Endometrium (tissue), 2 donors: ENCODE results near the gene XXYLT1.
"Not testable (repeated sequence)": the region's sequence is repeated elsewhere in the genome, so short reads cannot be mapped to it uniquely, and the experiment has no call there.

Source experiments
- FAIRE-seq: peaks from 2 replicates; lab custom pipeline; 2012; peaks lifted over from hg19 to GRCh38; lab: Jason Lieb, UNC
- donor health status: control.
- donor health status: control.

Gene XXYLT1

DNA sequence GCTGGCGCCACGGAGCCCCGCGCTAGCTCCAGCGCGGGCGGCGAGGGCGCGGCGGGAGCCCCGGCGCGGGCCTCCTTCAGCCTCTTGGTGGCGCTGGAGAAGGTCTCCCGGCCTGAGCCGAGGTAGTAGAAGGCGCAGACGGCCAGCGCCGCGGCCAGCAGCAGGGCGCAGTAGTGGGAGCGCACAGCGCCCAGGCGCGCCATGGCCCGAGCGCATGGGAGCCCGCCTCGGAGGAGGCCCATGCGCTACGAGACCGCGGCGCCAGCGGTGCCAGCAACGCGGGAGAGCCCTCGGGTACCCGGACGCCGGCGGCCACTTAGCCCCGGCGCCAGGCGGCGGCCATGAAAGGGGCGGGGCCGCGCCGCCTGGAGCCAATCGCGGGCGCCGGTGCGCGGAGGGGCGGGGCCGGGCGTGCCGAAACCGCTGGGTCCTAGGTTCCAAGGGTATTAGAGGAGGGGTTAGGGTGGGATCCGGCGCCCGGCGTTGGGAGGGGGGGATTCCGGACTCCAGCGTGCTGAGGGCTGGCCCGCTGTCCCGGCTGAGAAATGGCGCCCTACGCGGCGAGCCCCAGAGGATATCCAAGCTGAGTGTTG is at the start of gene XXYLT1:
Gene XXYLT1 (minus strand): TSS at position 343 of the 593 bp plus-strand sequence. CDS start 101 bp downstream, at position 242.
- FAIRE-seq: no peak

GRCh38 chr3:195319060-195319459 is 48.1 kb upstream of the XXYLT1 start:
- FAIRE-seq: no peak

DNA sequence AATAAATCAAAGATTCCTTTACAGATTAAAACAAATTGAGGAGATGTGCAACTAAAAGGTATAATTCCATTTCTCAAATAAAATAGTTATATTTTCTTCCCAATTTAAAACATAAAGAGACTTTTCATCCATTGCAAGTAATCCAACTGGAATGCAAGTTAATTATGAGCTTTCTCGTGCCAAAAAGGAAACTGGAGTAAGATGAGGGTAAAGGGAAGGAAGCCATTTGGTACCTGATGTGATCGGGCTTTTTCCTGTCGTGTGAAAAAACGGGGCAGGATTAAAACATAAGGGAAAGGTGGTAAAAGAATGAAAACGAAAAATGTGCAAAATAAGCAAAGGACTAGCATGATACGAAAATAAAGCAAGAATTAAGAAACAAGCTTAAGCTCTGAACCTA is 41.8 kb upstream of the XXYLT1 start:
- no peak for FAIRE-seq

DNA sequence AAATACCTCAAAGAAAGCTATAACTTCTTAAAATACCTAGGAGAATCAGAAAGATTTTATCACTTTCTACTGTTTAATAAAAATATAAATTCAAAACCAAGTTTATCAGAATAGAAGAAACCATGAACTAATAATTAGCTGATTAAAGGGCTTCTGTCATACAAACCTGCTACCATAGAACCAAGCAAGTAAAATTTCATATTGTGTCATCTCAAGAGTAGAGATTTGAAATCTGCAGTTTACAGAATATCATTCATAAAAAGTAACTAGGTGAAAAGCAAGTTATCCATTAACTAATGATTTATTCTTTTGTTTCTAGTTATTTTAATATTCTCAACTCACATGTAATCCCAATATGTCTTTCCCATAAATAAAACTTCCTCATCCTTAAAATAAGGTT is 36.8 kb upstream of the XXYLT1 start:
- no peak for FAIRE-seq

DNA sequence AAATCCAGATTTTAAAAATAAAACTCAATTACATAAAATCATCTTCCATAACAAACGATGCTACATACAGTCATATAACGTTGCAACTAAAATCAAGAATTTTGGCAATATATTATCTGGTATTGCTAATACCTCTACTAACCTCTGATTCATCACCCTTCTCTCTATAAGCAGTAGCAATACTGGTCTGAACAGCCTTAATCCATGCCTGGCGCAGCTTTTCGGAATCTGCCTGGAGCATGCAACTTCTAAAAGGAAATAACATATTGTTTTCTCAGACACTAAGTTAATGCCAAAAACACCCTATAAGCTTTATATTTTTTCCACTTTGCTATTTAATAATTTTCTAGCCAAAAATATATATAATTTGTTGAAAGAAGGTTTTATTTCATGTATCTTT is 35.4 kb upstream of the XXYLT1 start:
- FAIRE-seq: no peak

DNA sequence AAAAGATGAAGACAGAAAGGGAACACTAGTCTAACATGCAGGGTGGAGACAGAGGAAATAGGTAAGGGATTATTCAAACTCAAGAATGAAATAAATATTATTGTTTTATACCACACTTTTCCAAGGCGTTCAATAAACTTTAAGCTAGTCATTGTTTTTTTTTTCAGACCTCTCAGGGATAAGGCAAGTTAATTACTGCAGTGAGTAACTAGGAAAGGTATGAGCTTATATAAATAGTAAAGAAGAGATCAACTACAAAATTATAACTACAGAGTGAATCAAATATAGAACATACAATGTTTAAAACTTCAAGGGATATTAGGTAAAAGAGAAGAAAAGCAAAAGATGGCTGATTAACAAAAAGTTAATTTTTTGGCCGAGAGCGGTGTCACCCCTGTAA is 31.5 kb upstream of the XXYLT1 start:
- FAIRE-seq: no peak

DNA sequence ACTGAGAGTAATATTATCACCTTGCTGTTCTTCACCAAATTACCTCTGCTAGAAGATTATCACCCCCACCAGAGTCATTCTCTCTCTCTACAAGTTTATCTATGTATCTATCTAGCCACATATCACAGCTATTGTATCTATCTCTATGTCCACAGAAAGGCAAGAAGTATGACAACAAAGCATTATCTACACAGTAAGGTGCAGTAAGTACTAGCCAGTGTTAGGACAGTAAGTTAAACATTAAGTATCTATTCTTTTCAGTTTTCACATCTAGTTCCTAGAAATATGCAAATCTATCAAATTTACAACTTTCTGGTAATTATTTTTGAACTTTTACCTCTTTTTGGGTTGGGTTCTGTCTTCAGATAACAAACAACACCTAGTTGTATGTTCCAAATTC is 26.5 kb upstream of the XXYLT1 start:
- no peak for FAIRE-seq

- no peak for FAIRE-seq
These were observed 25.7 kb upstream of the XXYLT1 start for GRCh38 chr3:195296662-195297061.

- FAIRE-seq: no peak
These were observed 20.2 kb upstream of the XXYLT1 start for GRCh38 chr3:195291121-195291520.

DNA sequence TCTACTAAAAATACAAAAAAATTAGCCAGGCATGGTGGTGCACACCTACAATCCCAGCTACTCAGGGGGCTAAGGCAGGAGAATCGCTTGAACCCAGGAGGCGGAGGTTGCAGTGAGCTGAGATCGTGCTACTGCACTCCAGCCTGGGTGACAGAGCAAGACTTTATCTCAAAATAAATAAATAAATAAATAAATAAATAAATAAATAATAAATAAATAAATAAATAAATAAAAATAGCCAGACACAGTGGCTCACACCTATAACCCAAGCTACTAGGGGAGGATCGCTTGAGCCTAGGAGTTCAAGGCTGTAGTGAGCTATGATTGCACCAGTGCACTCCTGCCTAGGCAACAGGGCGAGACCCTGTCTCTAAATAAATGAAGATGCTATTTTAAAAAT is 19.7 kb upstream of the XXYLT1 start:
- not testable (repeated sequence) for FAIRE-seq

GRCh38 chr3:195286115-195286872 is 15.3 kb upstream of the XXYLT1 start:
- FAIRE-seq: no peak

DNA sequence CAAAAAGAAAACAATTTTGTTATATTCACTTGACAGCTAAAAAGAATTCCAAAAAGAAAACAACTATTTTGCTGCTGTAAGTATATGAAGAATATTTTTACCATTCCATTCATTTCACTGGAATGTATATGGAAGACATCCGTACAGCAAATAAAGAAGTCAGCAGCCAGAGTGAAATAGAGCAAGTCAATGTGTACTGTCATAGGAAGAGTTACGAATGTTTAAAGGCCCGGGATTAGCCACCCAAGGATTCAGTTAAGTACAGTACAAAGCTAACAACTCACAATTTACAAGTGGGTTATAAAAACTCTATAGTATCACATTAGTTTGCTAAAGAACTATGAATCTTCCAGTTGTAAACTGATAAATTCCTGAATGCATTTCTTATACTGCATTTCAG is 14.4 kb upstream of the XXYLT1 start:
- FAIRE-seq: no peak

- FAIRE-seq: no peak
These were observed 13.9 kb upstream of the XXYLT1 start for GRCh38 chr3:195284842-195285241.

DNA sequence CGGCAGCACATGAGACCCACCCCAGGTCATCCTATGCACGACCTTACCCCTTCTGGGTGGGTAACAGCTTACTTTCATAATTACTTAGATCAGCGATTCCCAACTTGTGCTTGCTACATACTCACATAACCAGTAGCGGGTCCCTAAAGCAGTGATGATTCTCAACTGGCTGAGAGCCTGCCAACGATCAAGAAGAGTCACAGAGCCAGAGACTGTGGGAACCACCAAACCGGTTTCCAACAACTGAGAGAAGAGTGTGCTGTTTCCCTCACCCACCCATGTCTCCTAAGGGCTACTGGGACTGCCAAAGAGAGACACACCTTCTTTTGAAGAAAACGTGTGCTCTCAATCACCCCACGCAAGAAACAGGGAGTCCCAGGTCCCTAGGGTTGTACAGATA is 12.0 kb upstream of the XXYLT1 start:
- no peak for FAIRE-seq

GRCh38 chr3:195274259-195274966 is 3.5 kb upstream of the XXYLT1 start:
- FAIRE-seq: no peak

DNA sequence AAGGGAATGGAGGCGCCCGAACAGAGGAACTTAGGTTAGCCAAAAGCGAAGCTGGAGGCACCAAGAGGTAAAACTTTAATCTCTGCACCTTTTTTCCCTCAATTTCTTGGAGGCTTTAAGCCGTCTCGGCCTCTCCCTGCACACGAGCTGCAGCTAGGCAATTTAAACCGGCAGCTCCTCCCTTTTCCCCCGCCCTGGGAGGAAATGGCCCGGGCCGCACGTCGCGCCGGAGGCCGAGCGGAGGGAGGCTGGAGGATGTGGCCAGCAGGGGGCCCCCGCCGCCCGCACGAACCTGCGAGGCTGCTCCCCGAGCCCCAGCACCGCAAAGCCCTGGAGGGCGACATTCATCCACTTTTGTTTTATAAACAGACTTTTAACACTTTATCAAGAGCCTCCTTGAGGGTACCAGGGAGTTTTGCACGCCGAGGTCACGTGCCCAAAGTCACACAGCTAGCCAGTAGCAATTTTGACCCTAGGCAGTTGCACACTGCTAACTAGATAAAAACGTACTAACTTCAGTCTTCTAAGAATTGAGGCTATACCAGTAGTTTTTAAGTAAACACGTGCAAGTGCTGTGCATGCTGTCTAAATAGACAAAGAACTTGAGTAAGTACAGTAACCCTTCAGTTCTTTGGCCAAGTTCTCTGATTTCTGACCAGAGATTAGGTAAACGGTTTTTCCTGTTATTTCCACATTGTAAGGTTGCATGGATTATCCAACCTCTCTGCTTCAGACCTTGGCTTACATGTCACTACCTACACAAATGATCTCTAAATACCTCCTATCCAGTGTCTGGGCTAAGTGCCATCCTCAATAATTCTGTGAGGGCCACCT is 668 bp upstream of the XXYLT1 start:
- FAIRE-seq: no peak

DNA sequence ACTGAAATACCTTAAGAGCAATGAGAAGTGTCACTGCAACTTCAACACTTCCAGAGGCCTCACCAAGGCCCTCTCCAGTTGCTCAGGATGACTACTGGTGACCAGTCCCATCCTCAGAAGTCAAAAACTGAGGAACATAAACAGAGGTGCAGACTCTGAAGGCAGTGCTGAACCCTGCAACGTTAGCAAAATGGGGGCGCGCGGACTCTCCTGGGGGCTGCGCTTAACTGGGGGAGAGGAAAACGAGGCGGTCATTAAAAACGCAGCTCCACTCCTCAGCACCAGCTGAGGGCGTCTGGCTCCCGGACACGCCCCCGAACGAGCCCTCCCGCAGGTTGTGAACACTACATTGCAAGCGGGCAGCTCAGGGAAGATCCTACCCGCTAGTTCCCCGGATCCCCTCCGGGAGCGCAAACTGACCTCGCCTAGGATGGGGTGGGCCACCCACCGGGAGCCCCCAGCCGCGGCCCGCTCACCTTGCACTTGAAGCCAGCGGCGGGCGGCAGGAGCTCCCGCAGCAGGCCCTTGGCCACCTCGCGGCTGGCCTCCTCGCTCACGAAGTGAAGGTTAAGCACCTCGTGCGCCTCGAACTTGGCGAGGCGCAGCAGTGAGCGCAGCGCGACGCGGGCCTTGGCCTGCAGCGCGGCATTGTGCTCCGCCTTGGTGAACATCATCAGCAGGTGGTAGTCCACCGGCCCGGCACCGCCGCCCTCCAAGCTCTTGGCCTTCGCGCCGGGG is 711 bp downstream of the XXYLT1 start:
- FAIRE-seq: no peak

DNA sequence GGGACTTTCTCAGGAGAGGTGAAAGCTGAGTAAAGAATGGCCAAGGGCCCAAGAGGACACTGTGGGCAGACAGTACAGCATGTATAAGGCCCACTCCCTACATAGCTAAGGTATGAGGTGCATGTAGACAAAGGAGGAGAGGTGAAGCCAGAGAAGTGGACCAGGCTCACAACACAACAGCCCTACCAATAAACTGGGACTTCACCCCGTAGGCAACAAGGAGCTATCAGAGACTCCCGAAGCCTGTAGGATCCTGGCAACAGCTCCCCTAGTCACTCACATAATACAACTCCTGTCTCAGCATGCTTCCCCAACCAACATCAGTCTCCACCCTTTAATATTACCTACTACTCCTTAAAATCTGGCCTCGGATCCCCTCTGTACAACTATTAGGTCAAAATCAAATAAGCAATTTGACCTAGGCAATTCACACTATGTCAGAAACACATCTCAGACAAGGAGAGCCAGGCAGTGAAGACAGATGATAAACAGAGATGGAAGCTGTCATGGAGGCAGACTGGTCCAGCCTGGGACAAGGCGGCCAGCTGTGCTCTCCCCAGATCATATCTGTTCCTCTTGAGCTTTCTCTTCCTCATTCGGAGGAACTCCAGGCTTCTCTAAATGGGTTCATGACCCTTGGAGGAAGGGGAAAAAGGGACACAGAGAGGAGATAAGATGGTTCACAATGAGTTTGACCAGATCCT is 1.4 kb downstream of the XXYLT1 start:
- no peak for FAIRE-seq

- no peak for FAIRE-seq
These were observed 2.2 kb downstream of the XXYLT1 start for GRCh38 chr3:195268576-195269309.

DNA sequence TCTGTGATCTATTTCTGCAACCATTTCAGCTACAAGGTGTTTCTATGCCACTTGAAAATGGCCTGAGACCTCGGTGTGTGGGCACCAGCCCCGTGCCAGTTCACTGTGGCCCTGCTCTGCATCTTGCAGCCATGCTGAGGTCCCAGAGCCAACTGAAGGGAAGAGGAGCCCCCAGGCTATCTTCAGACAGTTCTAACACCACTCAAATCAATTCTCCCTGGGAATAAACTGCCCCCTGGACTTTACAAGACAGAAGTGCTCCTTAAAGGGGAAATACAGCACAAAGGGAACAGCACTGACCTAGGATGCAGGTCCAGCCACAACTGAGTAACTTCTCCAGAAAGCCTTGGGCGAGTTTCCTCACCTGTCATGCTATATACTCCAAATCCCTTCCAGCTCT is 3.9 kb downstream of the XXYLT1 start:
- FAIRE-seq: no peak
